GM21723 (cell line): ENCODE results near the gene NAT10.

Source experiments
- ATAC-seq: cut with Tn5 transposase; IDR thresholded peaks from one replicate; pipeline ENCODE4 v1.9.1; 2021; ENCODE audit warnings: mild to moderate bottlenecking, moderate library complexity; ENCODE audit not compliant: unreplicated experiment

NAT10 gene

DNA sequence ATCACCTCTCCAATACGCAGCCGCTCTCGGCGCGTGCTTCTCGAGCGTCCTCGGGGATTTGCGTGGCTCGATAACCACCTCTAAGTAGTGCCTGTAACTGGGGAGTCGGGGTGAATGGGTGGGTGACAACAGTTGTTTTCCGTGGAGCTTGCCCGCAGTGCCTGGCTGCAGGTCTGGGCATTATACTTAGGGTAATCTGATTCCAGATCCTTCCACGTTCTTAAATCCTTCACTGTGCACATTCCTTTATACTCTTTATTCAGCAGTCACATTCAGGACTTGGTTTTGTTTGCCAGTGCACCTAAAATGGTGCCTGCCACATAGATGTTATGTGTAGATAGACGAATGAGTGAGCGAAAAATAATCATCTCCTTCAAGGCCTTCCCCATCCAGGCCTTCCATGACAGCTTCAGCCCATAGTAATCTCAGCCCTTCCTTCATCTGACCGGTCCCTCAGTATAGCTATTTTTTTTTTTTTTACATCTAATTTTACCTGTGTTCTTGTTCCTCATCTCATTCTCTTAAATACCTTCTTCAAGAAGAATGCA, 602 bp downstream of the NAT10 start:
- no peak for ATAC-seq

DNA sequence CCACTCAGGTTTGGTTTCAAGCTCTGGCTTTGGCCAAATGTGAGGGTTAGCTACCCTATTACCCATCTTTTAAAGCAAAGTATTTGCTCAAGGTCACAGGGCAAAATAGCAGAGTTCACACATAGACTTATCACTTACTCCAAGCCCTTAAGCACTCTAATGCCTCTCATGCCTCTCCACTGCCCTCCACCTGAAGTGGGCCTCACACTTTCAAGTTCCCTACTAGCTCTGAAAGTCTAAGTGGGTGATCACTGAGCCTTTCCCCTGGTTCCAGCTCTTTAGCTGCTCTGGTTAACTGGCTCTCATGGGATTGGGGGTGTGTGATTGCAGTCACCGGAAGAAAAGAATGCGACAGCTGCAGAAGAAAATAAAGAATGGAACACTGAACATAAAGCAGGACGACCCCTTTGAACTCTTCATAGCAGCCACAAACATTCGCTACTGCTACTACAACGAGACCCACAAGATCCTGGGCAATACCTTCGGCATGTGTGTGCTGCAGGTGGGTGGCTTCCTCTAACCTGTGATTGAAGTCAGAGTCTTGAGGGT, 6.4 kb downstream of the NAT10 start:
- ATAC-seq, result no peak

DNA sequence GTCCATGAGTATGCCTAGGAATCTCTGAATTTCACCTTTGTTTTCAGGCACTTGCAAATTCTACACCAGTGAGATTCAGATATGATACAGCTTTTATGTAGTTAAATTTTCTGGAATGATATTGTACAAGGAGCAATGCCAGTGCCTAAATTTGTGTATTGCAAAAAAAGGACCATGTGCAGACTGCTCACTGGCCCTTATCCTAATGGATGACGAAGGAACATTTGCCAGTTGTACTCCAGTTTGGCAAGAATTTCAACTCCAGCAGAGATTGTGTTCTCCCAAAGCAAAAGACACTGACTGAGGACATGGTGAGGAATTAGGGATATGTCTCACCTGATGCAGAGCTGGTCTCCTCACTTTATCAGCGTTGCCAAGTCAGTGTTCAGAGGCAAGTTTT, 8.6 kb downstream of the NAT10 start:
- no peak for ATAC-seq

DNA sequence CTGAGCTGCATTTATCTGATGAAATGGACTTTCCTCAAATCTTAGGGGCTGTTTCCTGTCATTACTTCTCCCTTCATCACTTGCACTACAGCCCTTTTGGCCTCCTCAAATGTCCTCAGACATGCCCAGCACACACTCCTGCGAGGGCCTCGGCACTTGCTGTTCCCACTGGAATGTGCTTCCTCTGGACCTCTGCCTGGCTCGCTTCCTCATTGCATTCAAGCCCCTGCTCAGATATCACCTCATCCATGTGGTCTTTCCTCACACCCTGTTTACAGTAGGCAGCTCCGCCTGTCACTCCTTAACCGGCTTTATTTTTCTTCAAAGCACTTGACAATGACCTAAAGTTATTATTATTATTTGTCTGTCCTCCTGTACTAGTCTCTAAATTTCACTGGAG, 9.0 kb downstream of the NAT10 start:
- no peak for ATAC-seq

DNA sequence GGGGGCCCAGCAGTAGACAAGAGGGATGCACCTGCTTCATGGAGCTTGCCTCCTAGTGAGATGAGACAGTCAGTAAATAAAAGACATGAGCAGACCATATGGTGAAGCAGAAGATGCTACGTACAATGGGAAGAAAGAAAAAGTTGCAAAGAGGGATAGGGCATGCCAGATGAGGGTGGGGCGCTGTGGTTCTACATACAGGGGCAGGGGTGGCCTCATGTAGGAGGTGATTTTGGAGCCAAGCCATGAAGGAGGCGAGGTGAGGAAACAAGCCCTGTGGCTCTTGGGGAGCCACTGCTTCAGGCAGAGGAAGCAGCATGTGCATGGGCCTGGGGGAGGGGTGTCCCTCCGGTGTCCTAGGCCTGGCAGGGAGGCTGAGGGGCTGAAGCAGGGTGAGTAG, 15.2 kb downstream of the NAT10 start:
- no peak for ATAC-seq

DNA sequence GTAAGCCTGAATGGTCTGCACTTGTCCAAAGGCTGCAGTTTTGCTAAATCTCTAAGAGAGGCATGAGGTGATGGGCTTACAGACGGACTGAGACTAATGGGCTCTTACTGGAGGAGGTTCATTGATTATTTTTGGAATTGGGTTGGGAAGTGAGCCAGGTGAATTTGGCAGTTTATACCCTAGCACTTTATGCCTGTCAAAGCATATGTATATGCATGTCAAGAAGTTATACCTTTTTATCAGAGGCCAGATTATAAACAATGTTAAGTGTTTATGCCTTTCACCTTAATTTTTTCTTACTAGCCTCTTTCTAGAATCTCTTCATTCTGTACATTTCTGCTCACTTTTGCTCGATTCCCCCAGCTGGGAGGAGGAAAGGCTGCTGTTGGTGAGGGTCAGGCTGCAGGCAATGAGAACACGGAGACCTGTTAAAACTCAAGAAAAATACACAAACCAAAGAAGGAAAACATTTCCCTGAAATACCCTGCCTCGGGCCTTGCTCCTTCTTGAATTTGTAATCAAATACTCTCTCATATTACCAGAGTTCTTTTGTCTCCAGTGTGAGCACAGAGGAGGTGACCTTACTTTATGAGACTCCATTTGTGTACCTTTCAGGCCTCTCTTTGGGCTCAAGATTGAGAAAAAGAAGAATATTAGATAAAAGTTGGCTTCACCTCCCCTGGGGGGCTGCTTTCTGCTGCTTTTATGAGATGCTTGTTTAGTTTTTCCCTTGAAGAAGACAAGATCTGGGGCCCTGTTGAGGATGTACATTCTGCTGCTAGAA, 19.6 kb downstream of the NAT10 start:
- no peak for ATAC-seq

DNA sequence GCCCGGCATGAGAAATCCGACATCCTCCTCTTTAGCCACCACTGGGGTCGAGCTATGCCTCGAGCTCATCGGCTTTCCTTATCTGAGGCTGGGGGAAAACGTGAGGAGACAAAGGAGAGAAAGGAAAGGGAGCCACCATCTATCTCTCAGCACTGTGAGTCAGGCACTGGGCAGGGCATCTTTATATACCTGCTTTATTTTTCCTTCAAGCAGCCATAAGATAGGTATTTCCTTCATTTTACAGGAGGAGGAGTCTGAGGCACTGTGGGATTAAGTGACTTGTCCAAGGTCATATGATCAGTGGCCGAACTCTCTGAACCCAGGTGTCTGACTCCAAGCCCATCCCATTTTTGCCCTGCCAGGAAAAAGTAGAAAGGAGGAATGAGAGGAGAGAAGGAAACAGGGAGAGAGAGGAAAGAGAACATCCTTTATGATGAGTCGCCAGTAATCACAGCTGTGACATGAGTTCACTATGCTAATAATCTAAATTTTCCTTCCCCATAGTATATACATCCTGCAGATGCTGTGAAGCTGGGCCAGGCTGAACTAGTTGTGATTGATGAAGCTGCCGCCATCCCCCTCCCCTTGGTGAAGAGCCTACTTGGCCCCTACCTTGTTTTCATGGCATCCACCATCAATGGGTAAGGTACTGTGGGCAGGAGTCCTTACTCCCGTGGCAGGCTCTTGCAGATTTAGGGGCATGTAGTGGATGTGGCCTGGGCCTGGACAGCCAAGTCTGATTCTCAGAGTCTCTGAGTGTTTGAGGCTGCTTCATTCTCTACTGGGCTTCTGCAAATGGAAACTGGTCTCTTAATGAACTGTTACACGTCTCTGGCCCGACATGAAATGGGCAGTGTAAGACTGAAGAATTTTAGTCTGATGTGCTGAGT, 21.8 kb downstream of the NAT10 start:
- no peak for ATAC-seq

DNA sequence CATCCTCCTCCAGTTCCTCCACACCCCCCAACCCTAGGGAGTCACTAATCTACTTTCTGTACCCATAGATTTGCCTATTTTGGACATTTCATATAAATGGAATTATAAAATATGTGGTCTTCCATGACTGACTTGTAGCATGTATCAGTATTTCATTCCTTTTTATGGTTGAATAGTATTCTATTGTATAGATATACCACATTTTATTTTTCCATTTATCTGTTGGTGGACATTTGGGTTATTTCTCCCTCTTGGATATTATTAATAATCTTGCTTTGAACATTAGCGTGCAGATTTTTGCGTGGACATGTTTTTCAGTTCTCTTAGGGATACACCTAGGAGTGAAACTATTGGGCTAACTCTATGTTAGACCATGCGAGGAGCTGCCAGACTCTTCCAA, 23.4 kb downstream of the NAT10 start:
- ATAC-seq, result no peak

DNA sequence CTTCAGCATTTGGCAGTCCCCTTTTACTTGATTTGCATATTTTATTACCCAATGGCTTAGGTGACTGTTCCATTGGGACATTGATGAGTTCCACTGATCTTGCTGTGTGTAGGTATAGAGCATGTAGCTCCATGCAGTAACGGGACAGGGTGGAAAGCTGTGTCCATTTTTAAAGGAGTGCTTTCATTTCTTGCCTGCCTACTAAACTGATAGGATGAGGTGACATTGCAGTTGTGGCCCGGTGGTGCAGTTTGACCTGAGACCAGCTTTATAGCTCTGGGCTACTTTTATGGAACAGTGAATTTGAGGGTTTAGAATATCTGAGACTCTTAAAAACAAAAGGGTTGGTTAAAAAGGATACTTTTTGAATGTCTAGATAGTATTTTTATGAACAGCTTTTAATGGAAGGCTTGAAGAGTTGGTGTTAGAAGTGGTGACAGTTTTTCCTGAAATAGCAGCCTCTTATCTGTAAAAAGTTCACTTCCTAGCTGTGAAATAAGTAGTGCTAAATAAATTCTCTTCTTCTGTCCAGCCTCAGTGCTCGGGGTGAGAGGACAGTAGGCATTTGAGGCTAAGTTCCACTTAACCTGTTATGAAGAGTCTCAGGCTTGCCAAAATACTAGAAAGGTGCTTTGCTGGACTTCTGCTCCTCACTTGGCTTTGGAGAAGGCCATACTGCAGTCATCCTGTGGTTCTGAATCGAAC, 27.0 kb downstream of the NAT10 start:
- no peak for ATAC-seq

DNA sequence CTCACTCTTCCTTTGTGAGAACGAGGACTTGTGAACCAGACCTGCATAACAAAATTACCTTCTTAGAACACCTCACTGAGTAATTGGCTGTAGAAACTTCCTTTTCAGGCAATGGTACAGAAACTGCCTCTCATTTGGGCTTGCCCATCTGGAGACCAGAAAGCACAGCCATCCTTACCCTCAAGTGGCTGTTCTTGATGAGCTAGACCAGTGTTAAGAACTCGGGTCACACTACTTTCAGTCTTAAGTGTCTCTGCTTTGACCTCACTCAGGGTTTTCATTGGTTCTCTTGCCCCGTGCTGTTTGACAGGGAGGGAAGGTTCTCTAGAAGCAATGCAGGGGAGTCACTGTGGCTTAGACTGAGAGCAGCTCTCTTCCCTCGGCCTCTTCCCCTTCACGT, 29.3 kb downstream of the NAT10 start:
- no peak for ATAC-seq

DNA sequence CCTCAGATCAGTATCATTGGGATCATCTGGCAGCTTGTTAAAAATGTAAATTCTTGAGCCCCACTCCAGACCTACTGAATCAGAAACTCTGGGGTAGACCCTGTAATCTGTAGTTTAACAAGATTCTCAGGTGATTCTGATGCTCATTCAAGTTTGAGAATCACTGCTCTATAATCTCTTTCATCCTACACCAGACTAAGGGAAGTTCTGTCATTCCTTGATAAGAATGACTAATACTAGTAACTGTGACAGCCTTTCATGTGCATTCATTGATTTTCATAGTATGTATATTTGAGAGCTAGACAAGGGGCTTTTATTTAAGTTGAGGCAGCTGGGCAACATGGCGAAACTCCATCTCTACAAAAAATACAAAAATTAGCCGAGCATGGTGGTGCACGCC, 30.0 kb downstream of the NAT10 start:
- ATAC-seq, result no peak

DNA sequence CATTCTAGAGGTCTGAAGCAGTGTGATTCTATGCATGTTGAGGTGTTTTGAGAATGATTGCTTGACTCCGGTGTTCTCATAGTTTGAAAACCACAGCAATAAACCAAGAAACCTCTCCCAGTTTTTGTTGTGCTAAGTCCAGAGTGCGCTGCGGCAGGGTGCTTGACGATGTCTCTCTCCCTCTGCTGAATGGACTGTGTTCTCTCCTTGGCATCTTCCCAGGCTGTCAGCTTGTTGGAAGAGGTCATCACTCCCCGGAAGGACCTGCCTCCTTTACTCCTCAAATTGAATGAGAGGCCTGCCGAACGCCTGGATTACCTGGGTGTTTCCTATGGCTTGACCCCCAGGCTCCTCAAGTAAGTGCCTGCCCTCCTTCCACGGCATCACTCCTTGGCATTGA, 31.0 kb downstream of the NAT10 start:
- no peak for ATAC-seq

DNA sequence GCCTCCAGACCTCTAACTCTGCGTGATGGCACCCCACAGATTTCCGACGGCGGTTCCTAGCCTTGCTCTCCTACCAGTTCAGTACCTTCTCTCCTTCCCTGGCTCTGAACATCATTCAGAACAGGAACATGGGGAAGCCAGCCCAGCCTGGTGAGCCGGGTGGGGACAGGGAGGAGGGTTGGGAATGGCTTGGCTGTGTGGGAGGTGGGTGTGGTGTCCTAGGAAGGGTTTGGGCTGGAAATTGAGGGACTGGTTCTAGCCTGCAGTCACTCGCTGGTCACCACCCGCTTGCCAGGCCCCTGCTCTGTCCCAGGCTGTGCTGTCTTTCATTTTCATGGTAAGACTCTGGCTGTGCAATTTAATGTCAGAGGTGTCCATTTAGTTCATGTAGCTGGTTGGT, 33.9 kb downstream of the NAT10 start:
- ATAC-seq, result no peak

DNA sequence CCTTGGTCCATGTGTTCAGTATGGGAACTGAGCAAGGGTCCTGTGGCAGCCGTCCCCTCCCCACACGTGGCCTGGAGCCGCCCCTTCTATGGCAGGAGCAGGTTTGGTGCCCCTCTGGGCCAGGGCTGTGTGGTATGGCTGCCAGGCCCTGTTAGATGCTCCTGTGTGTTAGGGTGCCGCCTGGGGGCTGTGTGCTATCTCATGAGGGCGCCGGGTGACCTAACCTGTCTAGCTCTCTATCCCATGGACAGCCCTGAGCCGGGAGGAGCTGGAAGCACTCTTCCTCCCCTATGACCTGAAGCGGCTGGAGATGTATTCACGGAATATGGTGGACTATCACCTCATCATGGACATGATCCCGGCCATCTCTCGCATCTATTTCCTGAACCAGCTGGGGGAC, 34.7 kb downstream of the NAT10 start:
- no peak for ATAC-seq

DNA sequence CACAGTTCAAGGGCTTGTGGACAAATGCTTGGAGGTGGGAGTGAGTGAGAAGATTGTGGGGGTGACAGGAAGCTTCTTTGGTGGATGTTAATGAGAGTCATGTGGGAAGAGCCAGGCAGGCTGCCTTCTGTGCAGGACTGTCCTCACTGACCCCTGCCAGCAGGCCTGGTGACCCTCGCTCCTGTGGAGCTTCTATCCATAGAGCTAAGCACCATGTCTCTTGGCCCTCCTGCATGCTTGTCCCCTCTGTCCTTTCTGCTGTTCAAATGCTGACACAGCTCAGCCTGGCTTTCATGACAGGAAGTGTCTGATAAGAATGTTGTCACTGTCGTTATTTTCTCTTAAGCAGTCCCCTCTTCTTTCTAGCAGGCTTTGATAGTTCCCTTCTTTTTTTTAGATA, 37.6 kb downstream of the NAT10 start:
- no peak for ATAC-seq

DNA sequence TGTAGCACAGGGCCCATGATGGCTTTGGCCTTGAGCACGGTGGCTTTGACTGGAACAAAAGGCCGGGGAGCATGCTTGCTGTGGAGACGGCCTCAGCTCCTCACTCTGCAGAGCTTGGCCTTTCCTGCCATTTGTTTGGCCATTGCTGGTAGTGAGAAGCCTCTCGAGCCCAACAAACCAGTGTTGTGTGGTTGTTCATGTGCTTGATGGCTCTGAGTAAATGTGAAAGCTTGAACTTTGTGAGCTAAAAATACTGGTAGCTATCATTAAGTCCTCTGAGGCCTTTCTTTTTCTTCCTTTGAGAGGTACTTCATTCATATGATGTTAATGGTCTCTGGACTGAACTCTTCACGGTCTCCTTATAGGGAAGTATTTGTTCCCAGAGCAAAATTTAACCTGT, 39.6 kb downstream of the NAT10 start:
- peak; percentile 72 for ATAC-seq

DNA sequence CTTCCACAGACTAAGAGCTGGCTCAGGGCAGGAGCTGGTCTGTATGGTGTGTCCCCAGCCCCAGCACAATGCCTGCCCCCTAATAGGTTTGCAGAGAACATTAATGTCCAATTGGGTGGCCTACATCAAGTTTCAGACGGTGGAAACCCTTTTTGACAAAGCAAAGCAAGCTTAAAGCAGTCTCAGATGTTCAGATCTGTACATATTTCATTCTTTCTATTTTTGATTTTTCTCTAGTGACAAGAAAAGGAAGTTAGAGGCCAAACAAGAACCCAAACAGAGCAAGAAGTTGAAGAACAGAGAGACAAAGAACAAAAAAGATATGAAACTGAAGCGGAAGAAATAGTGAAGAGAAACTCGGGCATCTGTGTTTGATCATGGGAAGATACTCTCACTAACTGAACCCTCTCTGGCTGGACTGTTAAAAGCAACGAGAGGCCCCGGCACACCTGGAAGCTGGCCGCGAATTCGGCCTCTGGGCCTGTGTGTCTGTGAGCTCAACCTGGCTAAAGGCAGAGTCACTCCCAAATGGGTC, 40.5 kb downstream of the NAT10 start:
- ATAC-seq, result peak; percentile 64

DNA sequence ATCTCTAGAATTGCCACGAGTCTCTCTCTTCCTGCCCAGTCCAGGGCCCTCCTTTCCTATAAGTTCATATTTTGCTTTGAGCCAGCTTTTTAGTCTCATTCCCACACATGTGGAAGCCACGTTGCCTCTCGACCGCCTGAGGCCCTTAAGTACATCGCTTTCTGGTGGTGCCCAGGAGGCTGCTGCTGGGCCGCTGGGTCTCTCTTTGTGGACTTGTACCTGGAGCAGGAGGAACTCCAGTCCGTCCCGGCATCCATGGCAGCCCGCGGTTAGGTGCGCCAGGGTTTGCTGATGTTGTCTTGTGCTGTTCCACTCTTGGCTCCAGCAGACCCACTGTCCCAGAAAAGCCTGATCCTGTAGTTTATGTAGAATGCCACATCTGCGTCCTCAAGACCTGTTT, 41.0 kb downstream of the NAT10 start:
- ATAC-seq, result no peak

DNA sequence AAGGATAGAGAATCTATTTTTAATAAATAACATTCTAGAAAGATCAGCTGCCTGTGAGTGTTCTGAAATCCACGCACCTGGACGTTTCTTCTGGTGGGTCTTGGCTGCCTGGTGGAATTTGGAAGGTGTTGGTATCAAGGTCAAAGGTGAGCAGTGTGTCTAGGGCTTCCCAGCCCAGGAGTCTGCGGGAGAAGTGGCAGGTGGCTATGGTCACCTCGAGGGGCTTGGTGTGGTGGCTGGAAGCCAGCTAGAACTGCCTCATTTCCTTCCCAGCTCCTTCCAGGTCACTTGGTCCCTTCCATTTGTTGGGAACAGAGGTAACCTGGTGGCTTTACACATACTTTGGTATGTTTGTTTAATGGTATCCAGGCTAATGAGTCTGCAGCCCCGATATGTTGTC, 41.4 kb downstream of the NAT10 start:
- ATAC-seq, result no peak

DNA sequence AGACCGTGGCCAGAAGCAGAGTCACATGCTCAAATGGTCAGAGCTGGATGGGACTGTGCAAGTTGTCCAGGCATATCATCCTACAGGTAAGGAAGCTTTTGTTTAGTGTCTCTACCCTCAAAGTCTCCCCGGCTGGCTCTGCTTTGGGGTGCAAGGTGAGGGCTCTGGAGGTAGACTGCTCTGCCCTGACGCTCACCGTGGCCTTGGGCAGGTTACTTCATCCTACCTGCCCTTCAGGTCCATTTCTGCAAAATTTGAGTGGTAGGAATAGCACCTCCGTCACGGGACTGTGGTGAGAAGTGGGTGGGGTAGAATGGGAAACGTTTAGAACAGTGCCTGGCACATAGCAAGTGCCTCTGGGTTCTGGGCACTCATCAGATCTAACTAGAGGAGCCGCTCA, 42.2 kb downstream of the NAT10 start:
- ATAC-seq, result no peak
